ENCODE data around the gene RSAD1.

DNA sequence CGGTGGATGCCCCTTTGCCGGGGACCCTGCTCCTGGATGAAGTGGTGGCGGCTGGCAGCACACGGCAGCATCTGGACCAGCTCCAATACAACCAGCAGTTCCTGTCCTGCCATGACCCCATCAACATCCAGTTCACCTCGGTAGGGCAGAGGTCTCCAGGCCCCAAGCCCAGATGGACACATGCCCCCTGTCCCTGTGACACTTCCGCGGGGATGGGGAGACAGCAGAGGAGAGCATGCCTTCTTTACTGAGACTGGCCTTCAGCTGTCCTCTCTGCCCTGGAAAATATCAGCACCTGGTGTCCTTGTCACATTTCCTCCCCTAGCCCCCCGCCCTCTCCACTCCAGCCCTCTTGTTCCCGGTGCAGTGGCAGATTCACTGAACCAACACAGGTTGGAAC is 16.2 kb upstream of the RSAD1 start:
- TF ChIP-seq POLR2AphosphoS5 (IDR thresholded peaks at IDR 0.05): no peak
- TF ChIP-seq, protein P1, sequence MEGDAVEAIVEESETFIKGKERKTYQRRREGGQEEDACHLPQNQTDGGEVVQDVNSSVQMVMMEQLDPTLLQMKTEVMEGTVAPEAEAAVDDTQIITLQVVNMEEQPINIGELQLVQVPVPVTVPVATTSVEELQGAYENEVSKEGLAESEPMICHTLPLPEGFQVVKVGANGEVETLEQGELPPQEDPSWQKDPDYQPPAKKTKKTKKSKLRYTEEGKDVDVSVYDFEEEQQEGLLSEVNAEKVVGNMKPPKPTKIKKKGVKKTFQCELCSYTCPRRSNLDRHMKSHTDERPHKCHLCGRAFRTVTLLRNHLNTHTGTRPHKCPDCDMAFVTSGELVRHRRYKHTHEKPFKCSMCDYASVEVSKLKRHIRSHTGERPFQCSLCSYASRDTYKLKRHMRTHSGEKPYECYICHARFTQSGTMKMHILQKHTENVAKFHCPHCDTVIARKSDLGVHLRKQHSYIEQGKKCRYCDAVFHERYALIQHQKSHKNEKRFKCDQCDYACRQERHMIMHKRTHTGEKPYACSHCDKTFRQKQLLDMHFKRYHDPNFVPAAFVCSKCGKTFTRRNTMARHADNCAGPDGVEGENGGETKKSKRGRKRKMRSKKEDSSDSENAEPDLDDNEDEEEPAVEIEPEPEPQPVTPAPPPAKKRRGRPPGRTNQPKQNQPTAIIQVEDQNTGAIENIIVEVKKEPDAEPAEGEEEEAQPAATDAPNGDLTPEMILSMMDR (IDR thresholded peaks at IDR 0.05): no peak

Data from suprapubic skin (tissue), 3 donors.